K562 (cell line): Measurements from ENCODE around the gene PITPNM1. TPM values are rescaled to one million over a fixed set of nuclear protein-coding genes. Genes with fewer than 3 reads are reported as not detected.

Source experiments
- ASH1L ChIP-seq: fragments of 450-650 bp; IDR thresholded peaks from 2 replicates; pipeline ENCODE4 v1.6.1; 2018; ENCODE audit warnings: borderline replicate concordance, mild to moderate bottlenecking, low read depth; ENCODE audit not compliant: partially characterized antibody
- HIVEP1 ChIP-seq: fragments of 250-450 bp; sonication (Bioruptor Pico); IDR thresholded peaks from 2 replicates; pipeline ENCODE4 v1.4.0; 2020; ENCODE audit warnings: mild to moderate bottlenecking
- HNRNPLL ChIP-seq: fragments of 200-400 bp; formaldehyde crosslinking; IDR thresholded peaks from 2 replicates; pipeline ENCODE4 v1.6.1; 2017; ENCODE audit warnings: low read length, low read depth, mild to moderate bottlenecking; ENCODE audit not compliant: poor library complexity, severe bottlenecking
- MLX ChIP-seq, 2 experiments: fragments of 450-650 bp in 1 of 2; sonication (generic) in 1 of 2; formaldehyde crosslinking; conservative IDR thresholded peaks; 2 replicates each; pipeline versions ENCODE4 v1.4.0 to v1.8.1; 2020 to 2022; ENCODE audit warnings: mild to moderate bottlenecking in 1 of 2, missing genetic modification reagents in 1 of 2
- MTA1 ChIP-seq: fragments of 450-650 bp; IDR thresholded peaks from 2 replicates; pipeline ENCODE4 v1.6.1; 2017; ENCODE audit warnings: borderline replicate concordance
- NR1H2 ChIP-seq: sonication (generic); formaldehyde crosslinking; IDR thresholded peaks from 2 replicates; pipeline ENCODE4 v1.4.0; 2020; ENCODE audit warnings: mild to moderate bottlenecking, missing genetic modification reagents
- PHF8 ChIP-seq: fragments of 200-600 bp; sonication (generic); IDR thresholded peaks from 2 replicates; pipeline ENCODE4 v1.6.1; 2012; ENCODE audit warnings: mixed run types, mild to moderate bottlenecking, inconsistent platforms, low read length, moderate library complexity, borderline replicate concordance
- POLR3G ChIP-seq: IDR thresholded peaks from 2 replicates; pipeline ENCODE4 v1.6.1; 2011; ENCODE audit not compliant: insufficient read length, insufficient replicate concordance; ENCODE audit errors: extremely low read depth
- SMC3 ChIP-seq: conservative IDR thresholded peaks from 2 replicates; pipeline ENCODE4 v1.6.1; 2011; ENCODE audit warnings: low read depth, low read length, improper control_type of control experiment; ENCODE audit not compliant: insufficient read depth
- STAG1 ChIP-seq: sonication (generic); formaldehyde crosslinking; IDR thresholded peaks from 2 replicates; pipeline ENCODE4 v1.5.0; 2020; ENCODE audit warnings: missing genetic modification reagents, borderline replicate concordance
- polyA plus RNA-seq, 8 experiments: library from polyadenylated mRNA; depleted of rRNA in 4 of 8; stranded (reverse) in 5 of 8; unstranded in 3 of 8; fragments of >200 nt; fragmentation: Nextera tagmentation in 2 of 8; fragmentation: Illumina TruSeq in 1 of 8; extraction: Ambion mirVana in 2 of 8; extraction: Trizol in 1 of 8; gene quantifications; 2 replicates each; pipeline versions ENCODE4 v1.2.1 to v1.2.3, GENCODE V29; 2011 to 2014; ENCODE audit warnings: inconsistent platforms in 1 of 8, missing spikeins in 1 of 8
- total RNA-seq, 7 experiments: library from RNA; depleted of rRNA in 6 of 7; stranded (reverse); fragments of >200 nt in 6 of 7; fragmentation: Illumina TruSeq in 2 of 7; extraction: Trizol in 2 of 7; gene quantifications; 2 replicates each; pipeline versions ENCODE4 v1.2.1 to v1.2.3, GENCODE V29; 2011 to 2021; ENCODE audit warnings: low replicate concordance in 1 of 7
- TF ChIP-seq, protein P1 (sequence below): fragments of 250-450 bp; sonication (Bioruptor Pico); IDR thresholded peaks from 2 replicates; pipeline ENCODE4 v1.4.0; 2020; ENCODE audit warnings: borderline replicate concordance
- TF ChIP-seq, protein P2 (sequence below), 2 experiments: fragments of 450-650 bp; formaldehyde crosslinking in 1 of 2; IDR thresholded peaks; 2 replicates each; pipeline versions ENCODE4 v1.4.0 to v1.6.1; 2014 to 2020; ENCODE audit warnings: mild to moderate bottlenecking in 2 of 2, borderline replicate concordance in 1 of 2, low read depth in 1 of 2
- TF ChIP-seq, protein P3 (sequence below), 2 experiments: fragments of 450-650 bp in 1 of 2; sonication (generic) in 1 of 2; formaldehyde crosslinking in 1 of 2; IDR thresholded peaks in 1 of 2; conservative IDR thresholded peaks in 1 of 2; 2 replicates each; pipeline versions ENCODE4 v1.6.1 to v1.8.1; 2016 to 2023; ENCODE audit warnings: mild to moderate bottlenecking in 2 of 2, moderate library complexity in 2 of 2, inconsistent platforms in 1 of 2, missing genetic modification reagents in 1 of 2

Gene PITPNM1
- total and polyA plus RNA-seq, 9 of the 15 experiments (the other 6 are each of a cell fraction or from before 2014, with no cell fraction given): 0.11 to 53.7 (median 16.0) TPM

GRCh38 chr11:67505605-67506396, 638 bp upstream of the PITPNM1 start (continued):
- no peak for TF ChIP-seq MLX (CRISPR knock-in tag; conservative IDR thresholded peaks at IDR 0.05)
- TF ChIP-seq, protein P1, sequence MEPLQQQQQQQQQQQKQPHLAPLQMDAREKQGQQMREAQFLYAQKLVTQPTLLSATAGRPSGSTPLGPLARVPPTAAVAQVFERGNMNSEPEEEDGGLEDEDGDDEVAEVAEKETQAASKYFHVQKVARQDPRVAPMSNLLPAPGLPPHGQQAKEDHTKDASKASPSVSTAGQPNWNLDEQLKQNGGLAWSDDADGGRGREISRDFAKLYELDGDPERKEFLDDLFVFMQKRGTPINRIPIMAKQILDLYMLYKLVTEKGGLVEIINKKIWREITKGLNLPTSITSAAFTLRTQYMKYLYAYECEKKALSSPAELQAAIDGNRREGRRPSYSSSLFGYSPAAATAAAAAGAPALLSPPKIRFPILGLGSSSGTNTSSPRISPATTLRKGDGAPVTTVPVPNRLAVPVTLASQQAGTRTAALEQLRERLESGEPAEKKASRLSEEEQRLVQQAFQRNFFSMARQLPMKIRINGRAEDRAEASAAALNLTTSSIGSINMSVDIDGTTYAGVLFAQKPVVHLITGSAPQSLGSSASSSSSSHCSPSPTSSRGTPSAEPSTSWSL: 0 out of 2 replicates have a peak, but pooled peaks have one; percentile 72
- no peak for TF ChIP-seq ASH1L
- no peak for TF ChIP-seq PHF8
- 0 out of 2 replicates have a peak, but pooled peaks have one; percentile 32 for TF ChIP-seq HIVEP1 (CRISPR knock-in tag)
- TF ChIP-seq NR1H2 (CRISPR knock-in tag): no peak
- TF ChIP-seq, protein P2, sequence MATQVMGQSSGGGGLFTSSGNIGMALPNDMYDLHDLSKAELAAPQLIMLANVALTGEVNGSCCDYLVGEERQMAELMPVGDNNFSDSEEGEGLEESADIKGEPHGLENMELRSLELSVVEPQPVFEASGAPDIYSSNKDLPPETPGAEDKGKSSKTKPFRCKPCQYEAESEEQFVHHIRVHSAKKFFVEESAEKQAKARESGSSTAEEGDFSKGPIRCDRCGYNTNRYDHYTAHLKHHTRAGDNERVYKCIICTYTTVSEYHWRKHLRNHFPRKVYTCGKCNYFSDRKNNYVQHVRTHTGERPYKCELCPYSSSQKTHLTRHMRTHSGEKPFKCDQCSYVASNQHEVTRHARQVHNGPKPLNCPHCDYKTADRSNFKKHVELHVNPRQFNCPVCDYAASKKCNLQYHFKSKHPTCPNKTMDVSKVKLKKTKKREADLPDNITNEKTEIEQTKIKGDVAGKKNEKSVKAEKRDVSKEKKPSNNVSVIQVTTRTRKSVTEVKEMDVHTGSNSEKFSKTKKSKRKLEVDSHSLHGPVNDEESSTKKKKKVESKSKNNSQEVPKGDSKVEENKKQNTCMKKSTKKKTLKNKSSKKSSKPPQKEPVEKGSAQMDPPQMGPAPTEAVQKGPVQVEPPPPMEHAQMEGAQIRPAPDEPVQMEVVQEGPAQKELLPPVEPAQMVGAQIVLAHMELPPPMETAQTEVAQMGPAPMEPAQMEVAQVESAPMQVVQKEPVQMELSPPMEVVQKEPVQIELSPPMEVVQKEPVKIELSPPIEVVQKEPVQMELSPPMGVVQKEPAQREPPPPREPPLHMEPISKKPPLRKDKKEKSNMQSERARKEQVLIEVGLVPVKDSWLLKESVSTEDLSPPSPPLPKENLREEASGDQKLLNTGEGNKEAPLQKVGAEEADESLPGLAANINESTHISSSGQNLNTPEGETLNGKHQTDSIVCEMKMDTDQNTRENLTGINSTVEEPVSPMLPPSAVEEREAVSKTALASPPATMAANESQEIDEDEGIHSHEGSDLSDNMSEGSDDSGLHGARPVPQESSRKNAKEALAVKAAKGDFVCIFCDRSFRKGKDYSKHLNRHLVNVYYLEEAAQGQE (IDR thresholded peaks at IDR 0.05; ENCODE audit: borderline replicate concordance): peak; percentile 88
- TF ChIP-seq, protein P2 (CRISPR knock-in tag; IDR thresholded peaks at IDR 0.05; ENCODE audit: low read depth): 0 out of 2 replicates have a peak, but pooled peaks have one; percentile 23
- peak; percentile 72 for TF ChIP-seq STAG1
- no peak for TF ChIP-seq HNRNPLL
- no peak for TF ChIP-seq POLR3G
- TF ChIP-seq SMC3: peak; percentile 90
- 0 out of 2 replicates have a peak, but pooled peaks have one; percentile 11 for TF ChIP-seq MTA1
- TF ChIP-seq, protein P3, sequence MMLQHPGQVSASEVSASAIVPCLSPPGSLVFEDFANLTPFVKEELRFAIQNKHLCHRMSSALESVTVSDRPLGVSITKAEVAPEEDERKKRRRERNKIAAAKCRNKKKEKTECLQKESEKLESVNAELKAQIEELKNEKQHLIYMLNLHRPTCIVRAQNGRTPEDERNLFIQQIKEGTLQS (IDR thresholded peaks at IDR 0.05): 0 out of 2 replicates have a peak, but pooled peaks have one; percentile 16
- TF ChIP-seq, protein P3 (CRISPR knock-in tag; conservative IDR thresholded peaks at IDR 0.05): no peak
